Measurements from ENCODE around the gene ILDR1.
"Not testable (repeated sequence)": the region's sequence is repeated elsewhere in the genome, so short reads cannot be mapped to it uniquely, and the experiment has no call there.

The ILDR1 gene

GRCh38 chr3:122021811-122022401, at the start of gene ILDR1:
ILDR1 (minus strand) TSS chr3:122022247; CDS start chr3:122022077, 170 bp downstream.
- no peak for DNase-seq

GRCh38 chr3:122067588-122068240, 45.7 kb upstream of the ILDR1 start:
- no peak for DNase-seq

GRCh38 chr3:122067214-122067550, 45.1 kb upstream of the ILDR1 start:
- DNase-seq, result no peak

- no peak for DNase-seq
Measured at GRCh38 chr3:122066331-122067213, 44.5 kb upstream of the ILDR1 start.

- no peak for DNase-seq
Measured at GRCh38 chr3:122064326-122064725, 42.3 kb upstream of the ILDR1 start.

- DNase-seq, result no peak
Measured at GRCh38 chr3:122063908-122064307, 41.9 kb upstream of the ILDR1 start.

- DNase-seq, result no peak
Measured at GRCh38 chr3:122060040-122060698, 38.1 kb upstream of the ILDR1 start.

GRCh38 chr3:122058294-122058693, 36.2 kb upstream of the ILDR1 start:
- DNase-seq, result no peak

GRCh38 chr3:122057671-122058070, 35.6 kb upstream of the ILDR1 start:
- no peak for DNase-seq

GRCh38 chr3:122055215-122055614, 33.2 kb upstream of the ILDR1 start, which contains the start of gene CD86:
CD86 (plus strand) TSS chr3:122055362; CDS start chr3:122055490, 128 bp downstream.
- DNase-seq, result no peak

- no peak for DNase-seq
Measured at GRCh38 chr3:122052968-122053367, 30.9 kb upstream of the ILDR1 start.

GRCh38 chr3:122047773-122048172, 25.7 kb upstream of the ILDR1 start:
- DNase-seq, result not testable (repeated sequence)

- DNase-seq, result not testable (repeated sequence)
Measured at GRCh38 chr3:122047296-122047695, 25.2 kb upstream of the ILDR1 start.

- DNase-seq, result no peak
Measured at GRCh38 chr3:122033023-122033422, 11.0 kb upstream of the ILDR1 start.

- no peak for DNase-seq
Measured at GRCh38 chr3:122032531-122032930, 10.5 kb upstream of the ILDR1 start.

- DNase-seq, result no peak
Measured at GRCh38 chr3:122031123-122031468, 9.0 kb upstream of the ILDR1 start.

GRCh38 chr3:122030381-122031122, 8.5 kb upstream of the ILDR1 start:
- no peak for DNase-seq

GRCh38 chr3:122025296-122025695, 3.2 kb upstream of the ILDR1 start:
- no peak for DNase-seq

GRCh38 chr3:122024800-122025199, 2.8 kb upstream of the ILDR1 start:
- DNase-seq, result no peak

GRCh38 chr3:122023335-122023910, 1.4 kb upstream of the ILDR1 start:
- no peak for DNase-seq

- no peak for DNase-seq
Measured at GRCh38 chr3:122021037-122021436, 1.0 kb downstream of the ILDR1 start.

- DNase-seq, result no peak
Measured at GRCh38 chr3:122019493-122019892, 2.6 kb downstream of the ILDR1 start.
